NCI-H460 (cell line): ENCODE data around the gene ZBTB21. TPM values are rescaled to one million over a fixed set of nuclear protein-coding genes. Genes with fewer than 3 reads are reported as not detected.
"Not testable (repeated sequence)": the region's sequence is repeated elsewhere in the genome, so short reads cannot be mapped to it uniquely, and the experiment has no call there.

ENCODE experiments used
- DNase-seq: peaks from one replicate; pipeline ENCODE4 v3.0.0-alpha.2; 2016; ENCODE audit warnings: low read depth; ENCODE audit errors: extremely low read depth
- total RNA-seq: library from RNA; depleted of rRNA; stranded (reverse); fragments of >200 nt; shearing (Covaris generic); gene quantifications from 2 replicates; pipeline ENCODE4 v1.2.3, GENCODE V29; 2014

The ZBTB21 gene
- total RNA-seq, 1 experiment from 2014 or later: 14.4 TPM

- DNase-seq: no peak
Observed at GRCh38 chr21:41955516-41955915, 54.6 kb downstream of the ZBTB21 start.

GRCh38 chr21:41954654-41955499 is 55.3 kb downstream of the ZBTB21 start:
- DNase-seq: no peak

DNA sequence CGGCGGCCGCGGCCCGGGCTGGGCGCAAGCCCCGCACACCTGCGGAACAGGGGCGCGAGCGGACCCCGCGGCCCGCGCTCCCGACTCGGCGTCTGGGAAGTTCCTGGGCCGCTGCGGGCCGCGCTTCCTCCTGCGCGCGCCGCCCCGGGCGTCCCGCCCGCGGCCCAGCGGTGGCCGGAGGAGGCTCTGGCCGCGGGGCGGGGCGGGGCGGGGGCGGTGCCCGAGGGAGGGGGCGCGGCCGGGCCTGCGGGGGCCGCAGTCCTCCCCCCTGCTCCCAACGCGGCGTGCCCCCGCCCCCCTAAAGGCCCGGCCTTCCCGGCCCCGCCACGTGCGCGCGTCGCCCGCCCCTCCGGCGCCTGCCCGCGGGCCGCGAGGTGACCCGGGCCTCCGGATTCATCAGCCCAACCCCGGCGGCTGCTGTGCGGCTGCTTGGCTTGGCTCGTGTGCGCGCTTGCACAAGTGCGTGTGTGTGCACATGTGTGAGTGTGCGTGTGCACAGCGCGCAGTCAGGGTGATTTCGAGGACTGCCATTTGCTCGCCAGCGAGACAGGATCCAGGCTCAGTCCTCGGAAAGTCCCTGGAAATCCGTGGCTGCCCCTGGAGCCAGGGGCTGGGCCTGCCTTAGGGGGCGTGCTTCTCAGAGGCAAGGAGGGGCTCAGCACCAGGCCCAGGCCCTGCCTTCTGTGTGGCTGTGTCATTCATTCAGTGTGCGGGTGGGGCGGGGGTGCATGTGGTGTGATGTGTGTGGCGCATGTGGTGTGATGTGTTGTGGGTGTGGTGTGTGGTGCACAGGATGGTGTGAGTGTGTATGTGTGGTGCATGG is 56.1 kb downstream of the ZBTB21 start, which contains the start of gene C2CD2:
C2CD2 (minus strand) TSS at position 188 of the 823 bp plus-strand sequence. CDS start 370 bp downstream, outside the sequence.
- DNase-seq: peak; percentile 41

DNA sequence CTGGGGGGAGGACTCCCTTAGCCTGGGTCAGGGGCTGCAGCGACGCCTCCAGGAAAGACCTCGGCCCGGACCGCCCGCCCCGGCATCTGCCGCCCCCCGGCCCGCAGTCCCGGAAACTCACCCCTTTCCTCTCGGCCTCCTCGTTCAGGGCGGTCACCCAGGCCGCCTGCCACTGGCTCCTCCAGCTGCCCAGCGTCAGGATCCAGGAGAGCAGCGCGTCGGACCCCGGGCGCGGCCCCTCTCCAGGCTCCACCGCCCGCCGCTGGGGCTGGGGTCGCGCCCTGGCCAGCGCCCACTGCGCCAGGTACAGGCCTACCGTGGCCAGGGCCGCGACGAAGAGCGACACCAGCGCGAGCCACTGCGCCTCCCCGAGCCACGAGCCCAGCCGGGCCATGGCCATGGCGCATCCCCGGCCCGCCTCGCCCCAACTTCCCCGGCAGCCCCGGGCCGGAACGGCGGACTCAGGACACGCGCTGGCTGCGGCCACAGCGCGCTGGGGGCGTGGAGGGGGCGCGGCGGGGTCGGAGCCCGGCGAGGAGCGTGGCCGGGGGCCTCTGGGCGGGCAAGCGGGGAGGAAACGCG is 56.8 kb downstream of the ZBTB21 start:
- DNase-seq: no peak

- no peak for DNase-seq
Observed at GRCh38 chr21:41952568-41953248, 57.5 kb downstream of the ZBTB21 start.

DNA sequence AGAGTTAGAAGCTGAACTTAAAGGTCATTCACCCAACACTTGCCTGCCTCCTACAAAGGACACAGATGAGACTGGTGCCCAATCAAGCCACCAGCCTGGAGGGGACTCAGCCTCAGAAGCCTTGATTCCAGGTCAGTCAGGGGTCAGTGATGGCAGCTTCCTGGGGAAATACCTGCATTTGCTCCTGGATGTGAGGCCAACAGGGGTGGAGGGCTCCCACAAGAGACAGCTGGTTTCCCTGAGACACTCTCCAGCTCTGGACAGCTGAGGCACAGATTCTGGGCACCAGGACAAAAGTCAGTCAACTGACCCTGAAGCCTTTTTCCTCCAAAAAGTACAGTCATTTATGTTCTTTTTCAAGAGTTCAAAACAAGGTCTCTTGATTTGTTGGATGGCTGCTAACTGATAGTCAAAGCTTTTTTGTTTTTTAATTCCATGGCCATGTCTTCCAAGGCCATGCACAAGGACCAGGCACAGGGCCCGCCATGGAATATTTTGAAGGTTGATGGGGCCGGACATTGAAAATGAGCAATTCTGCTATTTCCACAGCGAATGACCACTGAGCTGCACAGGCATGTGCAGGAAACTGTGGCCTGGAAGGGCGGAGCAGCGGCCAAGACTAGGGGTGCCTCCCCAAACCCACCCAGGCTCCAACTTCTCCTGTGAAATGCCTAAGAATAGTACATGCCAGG is 58.1 kb downstream of the ZBTB21 start:
- DNase-seq: no peak

GRCh38 chr21:41950941-41951351 is 59.2 kb downstream of the ZBTB21 start:
- no peak for DNase-seq

- DNase-seq: not testable (repeated sequence)
Observed at GRCh38 chr21:41949631-41950030, 60.5 kb downstream of the ZBTB21 start.

- no peak for DNase-seq
Observed at GRCh38 chr21:41948901-41949300, 61.3 kb downstream of the ZBTB21 start.

GRCh38 chr21:41948078-41948895 is 61.9 kb downstream of the ZBTB21 start:
- DNase-seq: no peak

DNA sequence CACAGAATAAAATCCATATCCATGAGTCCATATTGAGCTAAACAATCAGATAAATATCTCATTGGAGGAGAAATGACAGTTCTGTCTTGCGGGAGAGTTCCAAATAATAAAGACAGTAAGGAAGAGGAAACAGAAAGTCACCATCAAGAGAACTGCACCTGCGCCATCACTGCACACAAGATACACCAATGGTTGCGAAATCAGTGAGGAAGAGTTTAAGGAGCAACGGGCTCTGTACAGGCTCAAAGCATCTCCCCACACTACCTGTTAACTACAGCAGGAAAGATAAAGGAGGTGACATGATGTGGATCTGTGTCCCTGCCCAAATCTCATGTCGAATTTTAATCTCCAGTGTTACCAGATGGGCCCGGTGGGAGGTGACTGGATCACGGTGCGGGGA is 64.2 kb downstream of the ZBTB21 start:
- no peak for DNase-seq

DNA sequence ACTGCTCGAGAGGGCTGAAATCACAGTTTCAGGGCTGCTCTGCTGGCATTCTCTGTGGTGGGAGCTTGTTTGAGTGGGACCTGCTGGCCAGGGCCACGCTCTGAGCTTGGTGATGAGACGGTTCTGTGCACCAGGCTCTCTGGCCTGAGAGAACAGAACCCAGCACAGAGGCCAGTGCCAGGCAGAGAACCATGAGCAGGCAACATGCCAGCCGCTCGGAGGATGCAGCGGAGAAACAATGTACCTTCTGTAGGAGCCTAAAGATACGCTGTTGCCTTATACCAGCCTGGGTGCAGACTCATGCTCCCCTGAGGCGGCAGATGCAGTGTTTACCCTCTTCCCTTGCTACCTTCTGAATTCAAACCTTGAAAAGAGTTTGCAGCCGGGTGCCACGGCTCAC is 66.3 kb downstream of the ZBTB21 start:
- no peak for DNase-seq

DNA sequence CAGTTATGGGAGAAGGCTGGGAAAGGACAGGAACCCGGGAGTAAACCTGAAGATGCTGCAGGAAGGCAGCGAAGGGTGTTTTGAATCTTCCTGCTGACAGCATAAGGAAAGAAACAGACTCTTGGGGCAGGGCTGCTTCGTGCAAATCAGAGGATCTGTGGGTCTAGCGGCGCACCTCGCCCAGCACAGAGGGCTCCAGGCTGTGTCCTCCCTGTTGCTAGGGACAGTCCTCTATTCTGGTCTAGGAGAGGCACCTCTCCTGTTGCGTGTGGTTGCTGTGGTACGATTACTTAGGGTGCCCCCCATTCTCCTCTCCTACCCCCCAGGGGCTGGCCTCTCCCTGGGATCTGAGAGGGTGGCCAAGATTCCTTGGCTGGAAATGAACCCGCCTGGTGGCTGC is 67.7 kb downstream of the ZBTB21 start:
- no peak for DNase-seq

GRCh38 chr21:41941941-41942340 is 68.2 kb downstream of the ZBTB21 start:
- no peak for DNase-seq

DNA sequence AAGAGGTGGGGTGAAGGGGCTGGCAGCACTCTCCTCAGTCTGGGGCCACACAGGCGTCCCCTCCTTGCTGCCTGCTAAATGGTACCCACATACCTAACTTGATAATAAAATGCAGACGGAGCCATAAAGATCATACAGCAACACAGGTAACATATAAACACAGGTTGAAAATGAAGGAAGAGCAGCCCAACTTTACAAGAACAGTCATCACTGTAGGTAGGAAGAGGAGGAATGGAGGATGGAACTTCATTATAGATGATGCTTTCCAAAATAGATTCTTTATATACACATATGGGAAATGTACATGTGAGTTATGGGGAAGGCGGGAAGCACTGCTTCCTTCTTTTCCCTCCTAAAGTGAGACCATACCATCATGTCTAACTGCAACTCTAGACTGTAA is 69.7 kb downstream of the ZBTB21 start:
- no peak for DNase-seq

DNA sequence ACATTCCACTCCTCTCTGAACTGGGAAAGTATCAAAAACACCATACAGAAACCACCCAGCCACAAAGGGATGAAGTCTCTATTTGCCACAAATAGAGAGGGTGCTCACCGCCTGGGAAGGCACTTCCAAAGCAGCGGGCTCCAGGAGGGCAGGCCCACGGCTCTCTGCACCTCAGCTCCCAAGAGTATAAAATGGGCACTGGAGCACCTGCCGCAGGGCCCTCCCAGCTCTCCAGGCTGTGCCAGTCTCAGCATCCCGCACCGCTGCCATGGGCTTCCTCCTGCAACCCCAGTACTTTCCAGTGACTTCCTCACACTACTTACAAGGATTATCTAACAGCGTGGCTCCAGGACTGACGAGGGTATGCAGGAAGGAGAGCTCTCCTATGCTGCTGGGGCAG is 70.8 kb downstream of the ZBTB21 start:
- no peak for DNase-seq
